ENCODE results near the gene SORD. TPM values are rescaled to one million over a fixed set of nuclear protein-coding genes. Genes with fewer than 3 reads are reported as not detected.
"Not testable (repeated sequence)": the region's sequence is repeated elsewhere in the genome, so short reads cannot be mapped to it uniquely, and the experiment has no call there.

SORD gene
- total and polyA plus RNA-seq, 10 of the 15 experiments (the other 5 are each of a cell fraction or from before 2014, with no cell fraction given), result 7.5 to 51.6 (median 40.1) TPM

DNA sequence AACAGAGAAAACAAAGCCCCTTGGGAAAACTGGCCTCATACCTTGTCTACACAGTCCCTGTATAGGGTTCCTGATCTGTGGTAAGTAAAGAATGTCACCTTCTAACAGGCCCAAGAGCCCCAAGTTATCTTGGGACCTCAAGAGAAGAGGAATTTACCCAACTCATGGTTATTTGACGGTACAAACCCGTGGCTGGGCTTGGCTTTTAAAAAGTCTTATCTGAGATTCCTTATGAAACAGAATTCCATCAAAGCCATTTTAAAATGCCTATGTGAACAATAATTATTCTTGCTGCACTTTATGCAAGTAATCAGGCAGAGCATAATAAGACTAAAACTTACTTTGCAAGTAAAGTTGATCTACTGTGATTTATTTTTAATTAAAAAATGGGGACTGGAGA lies 13.9 kb upstream of the SORD start (continued):
- TF ChIP-seq, protein P1, sequence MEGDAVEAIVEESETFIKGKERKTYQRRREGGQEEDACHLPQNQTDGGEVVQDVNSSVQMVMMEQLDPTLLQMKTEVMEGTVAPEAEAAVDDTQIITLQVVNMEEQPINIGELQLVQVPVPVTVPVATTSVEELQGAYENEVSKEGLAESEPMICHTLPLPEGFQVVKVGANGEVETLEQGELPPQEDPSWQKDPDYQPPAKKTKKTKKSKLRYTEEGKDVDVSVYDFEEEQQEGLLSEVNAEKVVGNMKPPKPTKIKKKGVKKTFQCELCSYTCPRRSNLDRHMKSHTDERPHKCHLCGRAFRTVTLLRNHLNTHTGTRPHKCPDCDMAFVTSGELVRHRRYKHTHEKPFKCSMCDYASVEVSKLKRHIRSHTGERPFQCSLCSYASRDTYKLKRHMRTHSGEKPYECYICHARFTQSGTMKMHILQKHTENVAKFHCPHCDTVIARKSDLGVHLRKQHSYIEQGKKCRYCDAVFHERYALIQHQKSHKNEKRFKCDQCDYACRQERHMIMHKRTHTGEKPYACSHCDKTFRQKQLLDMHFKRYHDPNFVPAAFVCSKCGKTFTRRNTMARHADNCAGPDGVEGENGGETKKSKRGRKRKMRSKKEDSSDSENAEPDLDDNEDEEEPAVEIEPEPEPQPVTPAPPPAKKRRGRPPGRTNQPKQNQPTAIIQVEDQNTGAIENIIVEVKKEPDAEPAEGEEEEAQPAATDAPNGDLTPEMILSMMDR (IDR thresholded peaks at IDR 0.05 in 2 of 3, conservative IDR thresholded peaks at IDR 0.05 in 1 of 3; ENCODE audit: control insufficient read depth in 2 of 3, extremely low read depth in 1 of 3, insufficient read depth in 1 of 3, low read depth in 3 of 3, low read length in 3 of 3), result no peak
- TF ChIP-seq NFYB (IDR thresholded peaks at IDR 0.05; ENCODE audit: insufficient read depth, low read depth, low read length) (no peak), RBBP5 (conservative IDR thresholded peaks at IDR 0.05) (no peak)
- TF ChIP-seq, protein P2, sequence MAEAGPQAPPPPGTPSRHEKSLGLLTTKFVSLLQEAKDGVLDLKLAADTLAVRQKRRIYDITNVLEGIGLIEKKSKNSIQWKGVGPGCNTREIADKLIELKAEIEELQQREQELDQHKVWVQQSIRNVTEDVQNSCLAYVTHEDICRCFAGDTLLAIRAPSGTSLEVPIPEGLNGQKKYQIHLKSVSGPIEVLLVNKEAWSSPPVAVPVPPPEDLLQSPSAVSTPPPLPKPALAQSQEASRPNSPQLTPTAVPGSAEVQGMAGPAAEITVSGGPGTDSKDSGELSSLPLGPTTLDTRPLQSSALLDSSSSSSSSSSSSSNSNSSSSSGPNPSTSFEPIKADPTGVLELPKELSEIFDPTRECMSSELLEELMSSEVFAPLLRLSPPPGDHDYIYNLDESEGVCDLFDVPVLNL (IDR thresholded peaks at IDR 0.05; ENCODE audit: low read depth, low read length), result no peak
- TF ChIP-seq, protein P3, sequence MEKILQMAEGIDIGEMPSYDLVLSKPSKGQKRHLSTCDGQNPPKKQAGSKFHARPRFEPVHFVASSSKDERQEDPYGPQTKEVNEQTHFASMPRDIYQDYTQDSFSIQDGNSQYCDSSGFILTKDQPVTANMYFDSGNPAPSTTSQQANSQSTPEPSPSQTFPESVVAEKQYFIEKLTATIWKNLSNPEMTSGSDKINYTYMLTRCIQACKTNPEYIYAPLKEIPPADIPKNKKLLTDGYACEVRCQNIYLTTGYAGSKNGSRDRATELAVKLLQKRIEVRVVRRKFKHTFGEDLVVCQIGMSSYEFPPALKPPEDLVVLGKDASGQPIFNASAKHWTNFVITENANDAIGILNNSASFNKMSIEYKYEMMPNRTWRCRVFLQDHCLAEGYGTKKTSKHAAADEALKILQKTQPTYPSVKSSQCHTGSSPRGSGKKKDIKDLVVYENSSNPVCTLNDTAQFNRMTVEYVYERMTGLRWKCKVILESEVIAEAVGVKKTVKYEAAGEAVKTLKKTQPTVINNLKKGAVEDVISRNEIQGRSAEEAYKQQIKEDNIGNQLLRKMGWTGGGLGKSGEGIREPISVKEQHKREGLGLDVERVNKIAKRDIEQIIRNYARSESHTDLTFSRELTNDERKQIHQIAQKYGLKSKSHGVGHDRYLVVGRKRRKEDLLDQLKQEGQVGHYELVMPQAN (conservative IDR thresholded peaks at IDR 0.05), result no peak

DNA sequence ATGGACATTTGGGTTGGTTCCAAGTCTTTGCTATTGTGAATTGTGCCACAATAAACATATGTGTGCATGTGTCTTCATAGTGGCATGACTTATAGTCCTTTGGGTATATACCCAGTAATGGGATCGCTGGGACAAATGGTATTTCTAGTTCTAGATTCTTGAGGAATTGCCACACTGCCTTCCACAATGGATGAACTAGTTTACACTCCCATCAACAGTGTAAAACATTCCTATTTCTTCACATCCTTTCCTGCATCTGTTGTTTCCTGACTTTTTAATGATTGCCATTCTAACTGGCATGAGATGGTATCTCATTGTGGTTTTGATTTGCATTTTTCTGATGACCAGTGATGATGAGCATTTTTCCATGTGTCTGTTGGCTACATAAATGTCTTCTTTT lies 7.9 kb upstream of the SORD start:
- CTCF ChIA-PET, result not testable (repeated sequence)

DNA sequence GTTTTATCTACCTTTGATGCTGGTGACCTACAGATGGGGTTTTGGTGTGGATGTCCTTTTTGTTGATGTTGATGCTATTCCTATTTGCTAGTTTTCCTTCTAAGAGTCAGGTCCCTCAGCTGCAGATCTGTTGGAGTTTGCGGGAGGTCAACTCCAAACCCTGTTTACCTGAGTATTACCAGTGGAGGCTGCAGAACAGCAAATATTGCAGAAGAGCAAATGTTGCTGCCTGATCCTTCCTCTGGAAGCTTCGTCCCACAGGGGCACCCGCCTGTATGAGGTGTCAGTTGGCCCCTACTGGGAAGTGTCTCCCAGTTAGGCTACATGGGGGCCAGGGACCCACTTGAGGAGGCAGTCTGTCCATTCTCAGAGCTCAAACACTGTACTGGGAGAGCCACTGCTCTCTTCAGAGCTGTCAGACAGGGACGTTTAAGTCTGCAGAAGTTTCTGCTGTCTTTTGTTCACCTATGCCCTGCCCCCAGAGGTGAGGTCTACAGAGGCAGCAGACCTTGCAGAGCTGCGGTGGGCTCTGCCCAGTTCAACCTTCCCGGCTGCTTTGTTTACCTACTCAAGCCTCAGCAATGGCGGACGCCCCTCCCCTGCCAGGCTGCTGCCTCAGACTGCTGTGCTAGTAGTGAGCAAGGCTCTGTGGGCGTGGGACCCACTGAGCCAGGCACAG lies 2.6 kb upstream of the SORD start:
- in situ Hi-C loops (cut with MboI), result loop anchor here (10.0 kb wide), 1 partner anchor 166 kb away; no protein-coding TSS in a partner anchor
- H3K4me3 ChIP-seq; intact Hi-C loops (cut with micrococcal nuclease; ENCODE audit: unreplicated experiment); ATAC-seq; H4K20me1 ChIP-seq (ENCODE audit: control insufficient read depth, insufficient read depth); RAD21 ChIA-PET (ENCODE audit: unreplicated experiment); H3K36me3 ChIP-seq (ENCODE audit: control insufficient read depth in 2 of 2, insufficient read depth in 2 of 2, low read length in 1 of 2); DNase-seq (ENCODE audit: low read depth, low spot score); H3K4me1 ChIP-seq (ENCODE audit: control insufficient read depth, insufficient read depth, low read length); H3K27ac ChIP-seq (ENCODE audit: control insufficient read depth, insufficient read depth); POLR2A ChIA-PET; BruUV-seq (replicated peaks); H3K9ac ChIP-seq (ENCODE audit: control insufficient read depth, insufficient read depth, low read length); H3K27me3 ChIP-seq (replicated peaks in 1 of 2; ENCODE audit: control insufficient read depth in 2 of 2, insufficient read depth in 2 of 2, low read length in 1 of 2); H3K9me3 ChIP-seq (replicated peaks; ENCODE audit: control insufficient read depth, insufficient read depth, low read length); FAIRE-seq; H3K4me2 ChIP-seq (ENCODE audit: control insufficient read depth, insufficient read depth); H2AFZ ChIP-seq (ENCODE audit: control insufficient read depth, low read depth, low read length): not testable (repeated sequence)
- ChIA-PET CTCF (interaction anchor here (1.6 kb wide), 1 partner anchor 15 kb away, joined by 3 read pairs; no protein-coding TSS in a partner anchor), SMC1A (ENCODE audit: uncharacterized antibody, unreplicated experiment) (interaction anchor here (0.6 to 1.2 kb wide), 2 partner anchors 10 to 168 kb away, joined by 3 read pairs; no protein-coding TSS in a partner anchor)
- WGBS (ENCODE audit: insufficient coverage, insufficient replicate concordance, low lambda C conversion rate, missing lambda C conversion rate), result 47% methylated on average over 9 of the region's 9 CpGs
- H3K79me2 ChIP-seq (ENCODE audit: control insufficient read depth, insufficient read depth, low read length), result peaks cover 14% of the 10 kb centered on the region

More for the DNA sequence above, 7.9 kb upstream of the SORD start:
- BruUV-seq (replicated peaks); ATAC-seq; DNase-seq (ENCODE audit: low read depth, low spot score); H3K9me3 ChIP-seq (replicated peaks; ENCODE audit: control insufficient read depth, insufficient read depth, low read length); H3K27ac ChIP-seq (ENCODE audit: control insufficient read depth, insufficient read depth); H2AFZ ChIP-seq (ENCODE audit: control insufficient read depth, low read depth, low read length); SMC1A ChIA-PET (ENCODE audit: uncharacterized antibody, unreplicated experiment); H3K36me3 ChIP-seq (ENCODE audit: control insufficient read depth in 2 of 2, insufficient read depth in 2 of 2, low read length in 1 of 2); H3K4me3 ChIP-seq; H3K4me2 ChIP-seq (ENCODE audit: control insufficient read depth, insufficient read depth); RAD21 ChIA-PET (ENCODE audit: unreplicated experiment); POLR2A ChIA-PET; FAIRE-seq; H3K4me1 ChIP-seq (ENCODE audit: control insufficient read depth, insufficient read depth, low read length); H3K27me3 ChIP-seq (replicated peaks in 1 of 2; ENCODE audit: control insufficient read depth in 2 of 2, insufficient read depth in 2 of 2, low read length in 1 of 2); H3K9ac ChIP-seq (ENCODE audit: control insufficient read depth, insufficient read depth, low read length); in situ Hi-C loops (cut with MboI); intact Hi-C loops (cut with micrococcal nuclease; ENCODE audit: unreplicated experiment); H3K79me2 ChIP-seq (ENCODE audit: control insufficient read depth, insufficient read depth, low read length); H4K20me1 ChIP-seq (ENCODE audit: control insufficient read depth, insufficient read depth): not testable (repeated sequence)
- WGBS (ENCODE audit: insufficient coverage, insufficient replicate concordance, low lambda C conversion rate, missing lambda C conversion rate), result 0% methylated on average over 1 of the region's 1 CpG

Measured in GM12878 (cell line).